Activated CD4-positive, alpha-beta T cell treated with anti-CD3 and anti-CD28 coated beads, Interleukin-10, Interleukin-2, amounts not matched to agents 100 ng/mL and 50 ng/mL, durations not matched to agents 16 hours and 8 hours (primary cell): ENCODE measurements around the gene ULK1.
"Not testable (repeated sequence)": the region's sequence is repeated elsewhere in the genome, so short reads cannot be mapped to it uniquely, and the experiment has no call there.

Experiments
- DNase-seq: peaks from one replicate; pipeline ENCODE4 v3.0.0-alpha.2; 2020

The ULK1 gene

DNA sequence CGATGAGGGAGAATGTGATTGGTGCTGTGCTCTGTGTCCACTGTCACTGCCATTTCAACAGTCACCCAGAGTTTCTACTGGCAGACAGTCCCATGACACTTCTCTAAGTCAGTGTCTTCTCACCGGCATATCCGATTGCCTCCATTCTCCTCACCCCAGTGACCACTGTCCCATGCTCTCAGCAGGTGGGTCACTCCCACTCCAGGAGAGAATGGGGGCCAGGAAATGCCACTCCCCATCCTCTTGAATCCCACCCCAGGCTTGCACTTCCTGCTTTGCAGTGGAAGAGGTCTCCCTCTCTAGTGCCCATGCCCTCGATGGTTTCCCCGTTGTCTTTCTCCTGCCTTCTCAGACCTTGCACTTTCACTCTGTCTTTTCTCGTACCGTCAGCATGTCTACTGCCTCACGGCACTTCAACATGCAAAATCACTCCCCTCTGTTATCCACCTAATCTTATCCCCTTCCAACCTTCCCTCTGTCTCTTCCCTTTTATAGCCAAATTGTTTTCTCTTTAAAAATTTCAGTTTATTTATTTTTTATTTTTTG lies 53.1 kb downstream of the ULK1 start:
- no peak for DNase-seq

DNA sequence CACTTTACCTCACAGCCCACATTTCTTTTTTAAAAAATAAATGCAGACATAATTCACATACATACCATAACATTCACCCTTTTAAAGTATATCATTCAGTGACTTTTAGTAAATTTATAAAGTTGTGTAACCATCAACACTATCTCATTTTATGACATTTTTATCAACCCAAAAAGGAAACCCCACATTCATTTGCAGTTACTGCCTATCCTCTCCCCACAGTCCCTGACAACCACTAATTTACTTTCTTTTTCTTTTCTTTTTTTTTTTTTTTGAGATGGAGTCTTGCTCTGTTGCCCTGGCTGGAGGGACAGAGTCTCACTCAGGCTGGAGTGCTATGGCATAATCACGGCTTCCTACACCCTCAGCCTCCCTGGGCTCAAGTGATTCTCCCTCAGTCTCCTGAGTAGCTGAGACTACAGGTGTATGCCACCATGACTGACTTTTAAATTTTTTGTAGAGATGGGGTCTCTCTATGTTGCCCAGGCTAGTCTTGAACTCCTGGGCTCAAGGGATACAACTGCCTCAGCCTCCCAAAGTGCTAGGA lies 53.8 kb downstream of the ULK1 start:
- DNase-seq, result no peak

DNA sequence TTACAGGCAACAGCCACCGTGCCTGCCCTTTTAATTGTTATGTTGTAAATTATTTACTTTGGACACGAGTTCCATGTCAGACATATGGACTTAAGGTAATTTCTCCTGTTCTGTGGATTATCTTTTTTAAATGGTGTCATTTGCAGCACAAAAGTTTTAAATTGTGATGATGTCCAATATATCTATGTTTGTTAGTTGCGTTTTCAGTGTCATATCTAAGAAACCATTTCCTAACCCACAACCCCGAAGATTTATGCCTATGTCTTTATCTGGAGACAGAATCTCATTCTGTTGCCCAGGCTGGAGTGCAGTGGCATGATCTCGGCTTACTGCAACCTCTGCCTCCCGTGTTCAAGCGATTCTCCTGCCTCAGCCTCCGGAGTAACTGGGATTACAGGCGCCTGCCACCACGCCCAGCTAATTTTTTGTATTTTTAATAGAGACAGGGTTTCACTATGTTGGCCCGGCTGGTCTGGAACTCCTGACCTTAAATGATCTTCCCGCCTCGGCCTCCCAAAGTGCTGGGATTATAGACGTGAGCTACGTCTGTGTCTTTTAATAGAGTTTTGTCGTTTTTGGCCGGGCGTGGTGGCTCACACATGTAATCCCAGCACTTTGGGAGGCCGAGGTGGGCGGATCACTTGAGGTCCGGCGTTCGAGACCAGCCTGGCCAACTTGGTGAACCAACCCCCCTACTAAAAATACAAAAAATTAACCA lies 54.5 kb downstream of the ULK1 start:
- peak; percentile 26 for DNase-seq

DNA sequence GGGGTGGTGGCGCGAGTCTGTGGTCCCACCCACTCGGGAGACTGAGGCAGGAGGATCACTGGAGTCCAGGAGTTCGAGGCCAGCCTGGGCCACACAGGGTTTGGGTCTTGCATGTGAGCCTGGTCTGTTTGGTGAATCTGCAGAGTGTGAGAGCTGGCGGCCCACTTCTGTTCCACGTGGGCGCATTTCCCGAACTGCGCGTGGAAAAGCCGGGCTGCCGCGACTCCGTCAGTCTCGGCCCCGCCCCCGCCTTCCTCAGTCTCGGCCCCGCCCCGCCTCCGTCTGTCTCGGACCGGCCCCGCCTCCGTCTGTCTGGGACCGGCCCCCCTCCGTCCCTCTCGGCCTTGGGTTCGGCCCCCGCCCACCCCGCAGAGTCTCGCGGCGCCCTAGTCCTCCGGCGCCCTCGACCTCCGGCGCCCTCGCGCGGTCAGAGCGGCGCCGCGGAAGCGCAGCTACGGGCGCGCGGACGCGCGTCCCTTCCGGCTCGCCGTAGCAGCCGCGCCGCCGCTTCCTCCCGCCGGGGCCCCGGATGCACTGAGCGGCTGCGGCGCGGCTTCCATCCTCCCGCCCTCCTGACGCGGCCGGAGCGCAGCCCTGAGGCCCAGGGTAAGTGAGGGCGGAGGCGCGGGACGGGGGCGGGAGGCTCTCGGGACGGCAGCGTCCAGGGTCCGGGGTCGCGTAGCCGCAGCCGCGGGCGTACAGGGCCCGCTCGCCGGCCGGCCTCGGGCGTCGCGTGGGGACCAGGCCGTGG lies 55.2 kb downstream of the ULK1 start, which contains the start of gene EP400:
EP400 (plus strand) TSS at position 512 of the 751 bp plus-strand sequence. CDS start 10,678 bp downstream, outside the sequence.
- DNase-seq, result peak; percentile 96

DNA sequence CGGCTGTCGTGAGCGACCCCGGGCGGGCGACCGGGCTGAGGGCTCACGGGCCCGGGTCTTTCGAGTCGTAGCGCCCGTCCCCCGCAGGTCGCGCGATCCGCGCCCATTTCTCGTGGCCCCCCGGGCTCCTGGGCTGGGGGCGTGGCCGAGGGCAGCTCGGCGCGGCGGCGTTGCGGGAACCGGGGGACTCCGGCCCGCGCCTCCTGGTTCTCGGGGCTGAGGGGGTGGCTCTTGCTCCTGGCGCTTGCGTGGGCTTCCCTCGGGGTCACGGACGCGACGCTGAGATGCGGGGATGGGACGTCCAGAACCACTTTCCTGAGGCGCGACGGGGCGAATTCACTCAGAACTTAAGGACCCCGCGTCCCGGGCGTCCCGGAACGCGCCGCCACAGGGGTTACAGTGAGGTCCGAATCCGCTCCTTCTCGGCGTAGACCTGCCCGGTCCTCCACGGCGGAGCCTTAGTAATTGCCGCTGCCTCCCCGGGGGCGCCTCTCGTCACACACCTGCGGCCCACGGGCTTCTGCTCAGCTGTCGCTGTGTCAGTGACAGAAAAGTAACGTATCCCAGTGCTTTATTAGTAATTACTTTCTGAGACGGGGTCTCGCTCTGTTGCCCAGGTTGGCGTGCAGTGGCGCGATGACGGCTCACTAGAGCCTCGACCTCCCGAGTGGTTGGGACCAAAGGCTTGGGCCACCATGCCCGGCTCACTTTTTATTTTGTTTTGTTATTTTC lies 55.9 kb downstream of the ULK1 start:
- DNase-seq, result peak; percentile 36

DNA sequence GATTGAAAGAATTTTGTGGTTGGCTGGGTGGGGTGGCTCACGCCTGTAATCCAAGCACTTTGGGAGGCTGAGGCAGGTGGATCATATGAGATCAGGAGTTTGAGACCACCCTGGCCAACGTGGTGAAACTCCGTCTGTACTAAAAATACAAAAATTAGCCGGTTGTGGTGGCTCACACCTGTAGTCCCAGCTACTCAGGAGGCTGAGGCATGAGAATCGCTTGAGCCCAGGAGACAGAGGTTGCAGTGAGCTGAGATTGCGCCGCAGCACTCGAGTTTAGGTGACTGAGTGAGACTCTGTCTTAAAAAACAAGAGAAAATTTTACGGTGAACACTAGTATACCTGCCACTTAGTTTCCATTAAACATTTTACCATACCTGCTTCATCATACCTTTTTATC lies 59.4 kb downstream of the ULK1 start:
- DNase-seq, result not testable (repeated sequence)

DNA sequence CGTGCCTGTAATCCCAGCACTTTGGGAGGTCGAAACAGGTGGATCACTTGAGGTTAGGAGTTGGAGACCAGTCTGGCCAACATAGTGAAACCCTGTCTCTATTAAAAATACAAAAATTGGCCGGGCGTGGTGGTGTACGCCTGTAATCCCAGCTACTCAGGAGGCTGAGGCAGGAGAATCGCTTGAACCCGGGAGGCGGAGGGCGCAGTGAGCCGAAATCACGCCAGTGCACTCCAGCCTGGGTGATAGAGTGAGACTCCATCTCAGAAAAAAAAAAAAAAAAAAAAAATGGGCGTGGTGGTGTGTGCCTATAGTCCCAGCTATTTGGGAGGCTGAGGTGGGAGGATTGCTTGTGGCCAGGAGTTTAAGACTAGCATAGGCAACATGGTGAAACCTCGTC lies 60.0 kb downstream of the ULK1 start:
- DNase-seq, result not testable (repeated sequence)

DNA sequence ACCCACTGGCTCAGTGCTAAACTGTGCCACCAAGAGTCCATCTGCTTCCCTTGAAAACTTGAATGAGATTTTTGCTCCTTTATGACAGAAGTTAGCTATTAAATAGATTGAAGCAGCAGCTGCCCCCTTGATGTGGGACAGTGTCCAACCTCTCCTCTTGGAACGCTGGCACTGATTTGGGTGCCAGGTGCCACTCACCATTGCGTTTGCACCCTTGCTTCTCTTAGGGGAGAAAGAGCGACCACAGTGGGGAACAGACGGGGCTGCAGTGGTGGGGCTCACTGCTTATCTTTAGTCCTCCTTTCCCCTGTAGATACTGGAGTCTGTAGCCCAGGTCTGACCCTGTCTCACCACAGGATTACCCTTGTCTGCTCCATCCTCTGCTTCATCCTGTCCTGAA lies 64.7 kb downstream of the ULK1 start:
- DNase-seq, result no peak

DNA sequence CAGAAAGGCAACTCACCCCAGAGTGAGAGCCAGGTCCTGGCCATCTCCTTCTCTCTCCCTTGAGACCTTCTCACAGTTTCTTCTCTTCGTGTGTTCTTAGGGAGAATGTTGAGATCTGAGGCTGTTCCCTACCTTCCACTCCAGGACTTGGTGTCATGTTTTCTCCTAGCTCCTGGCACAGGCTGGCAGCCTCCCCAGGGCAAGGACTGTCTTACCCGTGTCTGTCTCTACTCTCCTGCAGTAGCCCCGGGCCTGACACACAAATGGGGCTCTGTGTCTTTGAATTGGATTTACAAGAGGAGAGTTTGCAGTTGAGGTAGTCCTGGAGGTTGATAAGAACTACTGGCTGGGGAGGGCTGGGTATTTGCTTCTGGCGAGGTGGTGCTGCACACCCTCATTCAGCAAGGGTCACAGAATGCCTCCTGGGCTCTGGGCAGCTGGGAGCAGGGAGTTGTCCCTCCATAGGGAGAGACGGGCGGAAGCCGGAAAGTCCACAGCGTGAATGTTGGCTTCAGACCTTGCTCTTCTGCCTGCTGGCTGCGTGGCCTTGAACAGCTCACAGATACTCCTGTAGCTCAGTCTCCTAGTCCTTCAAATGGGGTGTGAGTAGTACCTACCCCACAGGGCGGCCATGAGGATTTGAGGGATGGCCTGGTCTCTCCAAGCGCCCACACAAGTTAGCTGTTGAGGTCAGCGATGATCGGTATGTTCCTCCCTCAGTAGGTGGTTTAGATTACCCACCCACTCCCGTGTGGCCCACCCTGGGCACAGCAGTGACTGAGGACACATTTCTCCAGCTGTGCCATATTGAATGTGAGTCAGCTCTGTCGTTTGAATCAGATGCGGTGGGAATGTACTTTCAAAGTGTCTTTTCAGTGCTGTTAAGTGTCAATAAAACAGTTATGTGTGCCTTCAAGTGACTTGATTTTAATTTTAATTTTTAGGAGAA lies 65.5 kb downstream of the ULK1 start:
- no peak for DNase-seq

DNA sequence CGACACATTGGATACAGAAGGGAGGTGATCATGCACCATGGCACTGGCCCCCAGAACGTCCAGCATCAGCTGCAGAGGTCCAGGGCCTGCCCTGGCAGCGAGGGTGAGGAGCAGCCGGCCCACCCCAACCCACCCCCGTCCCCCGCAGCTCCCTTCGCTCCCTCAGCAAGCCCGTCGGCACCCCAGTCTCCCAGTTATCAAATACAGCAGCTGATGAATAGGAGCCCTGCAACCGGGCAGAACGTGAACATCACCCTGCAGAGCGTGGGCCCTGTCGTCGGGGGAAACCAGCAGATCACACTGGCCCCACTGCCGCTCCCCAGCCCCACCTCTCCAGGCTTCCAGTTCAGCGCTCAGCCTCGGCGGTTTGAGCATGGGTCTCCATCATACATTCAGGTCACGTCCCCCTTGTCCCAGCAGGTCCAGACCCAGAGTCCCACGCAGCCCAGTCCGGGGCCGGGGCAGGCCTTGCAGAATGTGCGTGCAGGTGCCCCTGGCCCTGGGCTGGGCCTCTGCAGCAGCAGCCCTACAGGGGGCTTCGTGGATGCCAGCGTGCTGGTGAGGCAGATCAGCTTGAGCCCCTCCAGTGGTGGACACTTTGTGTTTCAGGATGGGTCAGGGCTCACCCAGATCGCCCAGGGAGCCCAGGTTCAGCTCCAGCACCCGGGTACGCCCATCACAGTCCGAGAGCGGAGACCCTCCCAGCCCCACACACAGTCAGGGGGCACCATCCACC lies 66.3 kb downstream of the ULK1 start:
- not testable (repeated sequence) for DNase-seq

DNA sequence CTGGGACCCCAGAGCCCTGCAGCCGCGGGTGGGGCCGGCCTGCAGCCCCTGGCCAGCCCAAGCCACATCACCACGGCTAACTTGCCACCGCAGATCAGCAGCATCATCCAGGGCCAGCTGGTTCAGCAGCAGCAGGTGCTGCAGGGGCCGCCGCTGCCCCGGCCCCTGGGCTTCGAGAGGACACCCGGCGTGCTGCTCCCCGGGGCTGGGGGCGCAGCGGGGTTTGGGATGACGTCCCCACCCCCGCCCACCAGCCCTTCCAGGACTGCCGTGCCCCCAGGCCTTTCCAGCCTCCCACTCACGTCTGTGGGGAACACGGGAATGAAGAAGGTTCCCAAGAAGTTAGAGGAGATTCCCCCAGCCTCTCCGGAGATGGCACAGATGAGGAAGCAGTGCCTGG lies 66.9 kb downstream of the ULK1 start:
- DNase-seq, result not testable (repeated sequence)

DNA sequence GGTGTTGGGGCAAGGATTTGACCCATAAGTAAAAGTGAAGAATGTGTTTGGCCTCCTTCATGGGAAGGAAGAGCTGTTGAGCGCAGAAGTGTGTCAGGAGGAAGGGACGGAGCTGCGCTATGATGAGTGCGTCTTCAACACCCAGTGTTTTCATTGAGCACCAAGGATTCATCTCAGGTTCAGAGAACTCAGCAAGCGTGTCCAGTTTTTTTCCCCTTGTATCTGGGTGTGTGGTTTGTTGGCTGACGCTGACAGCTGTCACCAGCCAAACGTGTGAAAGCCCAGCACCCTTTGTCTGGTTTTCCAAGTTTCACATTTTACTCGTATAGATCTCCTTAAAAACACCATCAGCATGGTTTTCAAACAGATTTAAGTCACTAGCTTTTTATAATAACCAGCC lies 67.6 kb downstream of the ULK1 start:
- DNase-seq, result no peak

DNA sequence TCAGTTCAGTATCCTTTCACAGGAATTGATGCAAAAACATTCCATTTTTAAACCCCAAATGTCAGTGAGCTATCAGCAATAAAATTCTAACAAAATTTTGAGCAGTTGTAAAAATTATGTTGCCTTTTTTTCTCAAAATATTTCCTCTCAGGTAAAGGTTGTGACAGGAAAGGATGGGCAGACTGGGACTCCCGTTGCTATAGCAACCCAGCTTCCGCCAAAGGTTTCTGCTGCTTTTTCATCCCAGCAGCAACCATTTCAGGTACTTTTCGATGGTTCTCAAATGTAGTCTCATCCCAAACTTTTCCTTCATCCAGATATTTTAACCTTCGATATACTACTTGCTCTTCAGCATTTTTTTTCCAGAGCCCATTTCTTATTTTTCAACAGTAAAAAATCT lies 69.0 kb downstream of the ULK1 start:
- peak; percentile 29 for DNase-seq

DNA sequence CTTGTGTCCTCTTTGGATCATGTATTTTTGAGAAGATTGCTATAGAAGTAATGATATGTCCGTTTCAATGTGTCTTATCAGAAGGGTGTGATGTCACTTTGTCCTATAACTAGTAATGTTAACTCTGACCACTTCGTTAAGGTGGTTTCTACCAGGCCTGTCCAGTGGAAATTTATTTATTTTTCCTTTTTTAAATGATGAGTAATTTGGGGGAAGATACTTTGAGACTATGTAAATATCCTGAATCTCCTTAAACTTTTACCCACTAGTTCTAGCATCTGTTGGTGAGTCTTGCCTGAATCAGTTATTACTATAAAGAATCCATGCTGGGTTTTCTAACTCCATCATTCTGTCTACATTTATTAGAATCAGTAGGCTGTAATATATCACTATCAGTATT lies 70.7 kb downstream of the ULK1 start:
- no peak for DNase-seq

DNA sequence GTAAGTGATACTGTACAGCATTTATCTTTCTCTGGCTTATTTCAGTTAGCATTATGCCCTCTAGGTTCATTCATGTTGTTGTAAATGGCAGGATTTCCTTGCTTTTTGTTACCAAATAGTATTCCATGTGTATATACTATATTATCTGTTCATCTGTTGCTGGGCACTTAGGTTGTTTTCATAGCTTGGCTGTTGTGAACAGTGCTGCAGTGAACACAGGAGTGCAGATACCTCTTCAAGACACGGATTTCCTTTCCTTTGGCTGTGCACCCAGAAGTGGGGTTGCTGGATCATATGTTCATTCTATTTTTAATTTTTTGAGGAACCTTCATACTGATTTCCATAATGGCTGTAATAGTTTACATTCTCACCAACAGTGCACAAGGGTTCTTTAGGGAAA lies 76.8 kb downstream of the ULK1 start:
- DNase-seq, result no peak
